GM23248 (cell line): ENCODE measurements around the gene RNF180.

Source experiments
- EZH2 ChIP-seq: fragments of 200-600 bp; sonication (generic); IDR thresholded peaks from 2 replicates; pipeline ENCODE4 v1.6.1; 2018; ENCODE audit warnings: antibody characterized with exemption, mild to moderate bottlenecking; ENCODE audit not compliant: insufficient read depth, poor library complexity, severe bottlenecking
- EZH2phosphoT487 ChIP-seq: fragments of 200-600 bp; sonication (generic); IDR thresholded peaks from 2 replicates; pipeline ENCODE4 v1.6.1; 2018; ENCODE audit warnings: antibody characterized with exemption, moderate library complexity, mild to moderate bottlenecking, low read depth; ENCODE audit not compliant: insufficient read depth

DNA sequence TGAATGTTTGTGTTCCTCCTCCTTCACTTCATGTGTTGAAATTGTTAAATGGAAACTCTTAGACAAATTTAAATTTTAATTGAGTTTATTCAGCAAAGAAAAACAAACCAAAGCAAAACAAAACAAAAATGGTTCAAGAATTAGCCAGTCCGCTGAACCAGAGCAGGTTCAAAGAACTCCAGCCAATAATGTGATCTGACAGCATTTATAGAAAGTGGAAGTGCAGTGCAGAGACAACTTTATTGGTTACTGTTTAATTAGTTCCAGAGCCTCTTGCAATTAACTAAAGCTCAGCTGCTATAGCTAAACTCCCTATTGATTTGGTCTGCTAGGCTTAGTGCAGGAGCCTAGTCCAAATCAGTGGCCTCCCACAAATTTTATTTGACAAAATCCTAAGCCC, 132.9 kb downstream of the RNF180 start:
- TF ChIP-seq EZH2, result no peak
- no peak for TF ChIP-seq EZH2phosphoT487
